Measurements from ENCODE around the gene NREP. TPM values are rescaled to one million over a fixed set of nuclear protein-coding genes. Genes with fewer than 3 reads are reported as not detected.

NREP gene
- total and polyA plus RNA-seq, 10 of the 15 experiments (the other 5 are each of a cell fraction or from before 2014, with no cell fraction given): 20.6 to 117 (median 32.2) TPM

- RAD21 ChIA-PET (ENCODE audit: unreplicated experiment): no interaction called here
- 37% methylated on average over 2 of the region's 2 CpGs for WGBS (ENCODE audit: insufficient coverage, insufficient replicate concordance, low lambda C conversion rate, missing lambda C conversion rate)
- SMC1A ChIA-PET (ENCODE audit: uncharacterized antibody, unreplicated experiment): interaction anchor here (0.8 kb wide), 1 partner anchor 25 kb away, joined by 3 read pairs; no protein-coding TSS in a partner anchor
- intact Hi-C loops (cut with micrococcal nuclease; ENCODE audit: unreplicated experiment) (no loop called here), in situ Hi-C loops (cut with MboI) (no loop called here)
- Histone ChIP-seq H3K4me1 (ENCODE audit: control insufficient read depth, insufficient read depth, low read length) (no peaks in the 10 kb centered on the region; the same call in 1 of the 2 replicates), H4K20me1 (ENCODE audit: control insufficient read depth, insufficient read depth) (no peaks in the 10 kb centered on the region), H3K9me3 (replicated peaks; ENCODE audit: control insufficient read depth, insufficient read depth, low read length) (no peaks in the 10 kb centered on the region), H3K9ac (ENCODE audit: control insufficient read depth, insufficient read depth, low read length) (no peak overlapping the region), H2AFZ (ENCODE audit: control insufficient read depth, low read depth, low read length) (no peak overlapping the region), H3K4me3 (no peak overlapping the region), H3K36me3 (ENCODE audit: control insufficient read depth in 2 of 2, insufficient read depth in 2 of 2, low read length in 1 of 2) (no peaks in the 10 kb centered on the region), H3K27ac (ENCODE audit: control insufficient read depth, insufficient read depth) (no peak overlapping the region), H3K27me3 (replicated peaks in 1 of 2; ENCODE audit: control insufficient read depth in 2 of 2, insufficient read depth in 2 of 2, low read length in 1 of 2) (no peaks in the 10 kb centered on the region), H3K79me2 (ENCODE audit: control insufficient read depth, insufficient read depth, low read length) (no peaks in the 10 kb centered on the region), H3K4me2 (ENCODE audit: control insufficient read depth, insufficient read depth) (no peak overlapping the region)
- POLR2A ChIA-PET: no interaction called here
- FAIRE-seq: no peak
- no peak for DNase-seq (ENCODE audit: low read depth, low spot score)
- no TSS peak for BruUV-seq (replicated peaks)
- CTCF ChIA-PET: interaction anchor here (1.0 kb wide), 1 partner anchor 20 kb away, joined by 3 read pairs; no protein-coding TSS in a partner anchor
- no peak for ATAC-seq
- TF ChIP-seq SIN3A (IDR thresholded peaks at IDR 0.05; ENCODE audit: low read depth, low read length) (no peak), KAT2A (conservative IDR thresholded peaks at IDR 0.05; ENCODE audit: control insufficient read depth, low read depth, low read length) (no peak), CHD2 (IDR thresholded peaks at IDR 0.05; ENCODE audit: borderline replicate concordance, low read depth, low read length) (no peak), HCFC1 (IDR thresholded peaks at IDR 0.05; ENCODE audit: low read length) (no peak), ZBTB33 (IDR thresholded peaks at IDR 0.05) (no peak), ATF7 (IDR thresholded peaks at IDR 0.05; ENCODE audit: low read depth) (no peak), USF1 (IDR thresholded peaks at IDR 0.05; ENCODE audit: borderline replicate concordance, extremely low read length, insufficient read depth, low read depth, low read length) (no peak), RAD51 (IDR thresholded peaks at IDR 0.05) (no peak), CEBPZ (IDR thresholded peaks at IDR 0.05; ENCODE audit: low read depth, low read length) (no peak), ZNF687 (IDR thresholded peaks at IDR 0.05) (no peak), ZSCAN29 (IDR thresholded peaks at IDR 0.05) (no peak), NKRF (conservative IDR thresholded peaks at IDR 0.05) (no peak)
These were observed 9.7 kb downstream of the NREP start for GRCh38 chr5:111747337-111747736.

Data from GM12878 (cell line).